Loucy (cell line): ENCODE data around the gene HCK.
"Not testable (repeated sequence)": the region's sequence is repeated elsewhere in the genome, so short reads cannot be mapped to it uniquely, and the experiment has no call there.

Experiments used
- H2AFZ ChIP-seq: fragments of 200-600 bp; sonication (generic); 2 replicates; pipeline ENCODE4 v1.6.0; 2016; ENCODE audit warnings: antibody characterized with exemption, mild to moderate bottlenecking, low read length, moderate library complexity
- H3F3A ChIP-seq: fragments of 200-600 bp; 2 replicates; pipeline ENCODE4 v1.6.0; 2016; ENCODE audit warnings: antibody characterized with exemption, low read depth, mild to moderate bottlenecking
- H3K27me3 ChIP-seq: fragments of 200-600 bp; sonication (generic); 2 replicates; pipeline ENCODE4 v1.6.1; 2014; ENCODE audit warnings: low read length, mild to moderate bottlenecking; ENCODE audit not compliant: insufficient read depth, poor library complexity, severe bottlenecking
- H3K36me3 ChIP-seq: fragments of 200-600 bp; sonication (generic); 2 replicates; pipeline ENCODE4 v1.6.1; 2016; ENCODE audit warnings: low read length; ENCODE audit not compliant: insufficient read depth
- H3K4me1 ChIP-seq: fragments of 200-600 bp; sonication (generic); 2 replicates; pipeline ENCODE4 v1.5.1; 2014; ENCODE audit warnings: low read length, mild to moderate bottlenecking; ENCODE audit not compliant: insufficient read depth, poor library complexity, severe bottlenecking
- H3K4me2 ChIP-seq: fragments of 200-600 bp; sonication (generic); 2 replicates; pipeline ENCODE4 v1.6.0; 2014; ENCODE audit warnings: antibody characterized with exemption, low read length, low read depth, mild to moderate bottlenecking; ENCODE audit not compliant: poor library complexity, severe bottlenecking
- H3K4me3 ChIP-seq: fragments of 200-600 bp; sonication (generic); 2 replicates; pipeline ENCODE4 v1.5.1; 2014; ENCODE audit warnings: low read length, mild to moderate bottlenecking, mixed read lengths; ENCODE audit not compliant: poor library complexity, severe bottlenecking
- H3K79me2 ChIP-seq: fragments of 200-600 bp; sonication (generic); 2 replicates; pipeline ENCODE4 v1.6.1; 2014; ENCODE audit warnings: low read length; ENCODE audit not compliant: insufficient read depth
- H3K9ac ChIP-seq: fragments of 200-600 bp; sonication (generic); 2 replicates; pipeline ENCODE4 v1.6.0; 2014; ENCODE audit warnings: mild to moderate bottlenecking, low read depth, low read length, moderate library complexity; ENCODE audit not compliant: poor library complexity, severe bottlenecking
- H3K9me2 ChIP-seq: fragments of 200-600 bp; sonication (generic); replicated peaks from 2 replicates; pipeline ENCODE4 v1.6.1; 2016; ENCODE audit warnings: low read depth, low read length, mixed read lengths
- H3K9me3 ChIP-seq: fragments of 200-600 bp; sonication (generic); 2 replicates; pipeline ENCODE4 v1.6.1; 2014; ENCODE audit warnings: mild to moderate bottlenecking, antibody characterized with exemption, low read length, low read depth; ENCODE audit not compliant: insufficient read depth
- H4K20me1 ChIP-seq: fragments of 200-600 bp; sonication (generic); 2 replicates; pipeline ENCODE4 v1.6.0; 2014; ENCODE audit warnings: antibody characterized with exemption, low read length, mild to moderate bottlenecking; ENCODE audit not compliant: insufficient read depth, poor library complexity, severe bottlenecking
- CTCF ChIP-seq: fragments of 200-600 bp; sonication (generic); conservative IDR thresholded peaks from 2 replicates; pipeline ENCODE4 v1.5.1; 2014; ENCODE audit warnings: mild to moderate bottlenecking, antibody characterized with exemption, low read length
- EZH2phosphoT487 ChIP-seq: fragments of 200-600 bp; IDR thresholded peaks from 2 replicates; pipeline ENCODE4 v1.6.1; 2018; ENCODE audit warnings: antibody characterized with exemption, mild to moderate bottlenecking, moderate library complexity, borderline replicate concordance

HCK gene

GRCh38 chr20:32119734-32120133, 67.7 kb downstream of the HCK start:
- Histone ChIP-seq H3K36me3 (no peaks in the 10 kb centered on the region), H2AFZ (no peak overlapping the region), H3K27me3 (no peaks in the 10 kb centered on the region), H3K79me2 (peaks cover 47% of the 10 kb centered on the region), H3K9me2 (no peaks in the 10 kb centered on the region), H3K4me1 (peaks cover 4% of the 10 kb centered on the region), H3K4me2 (no peak overlapping the region), H4K20me1 (peaks cover 17% of the 10 kb centered on the region), H3K4me3 (no peak overlapping the region), H3F3A (no peaks in the 10 kb centered on the region), H3K9ac (no peak overlapping the region), H3K9me3 (no peaks in the 10 kb centered on the region)
- TF ChIP-seq CTCF (no peak), EZH2phosphoT487 (no peak)

- not testable (repeated sequence) for H3K9me2 ChIP-seq, H3K9me3 ChIP-seq, H3K4me1 ChIP-seq, H3K4me3 ChIP-seq, H3F3A ChIP-seq, H3K4me2 ChIP-seq, H3K36me3 ChIP-seq, H3K27me3 ChIP-seq, H4K20me1 ChIP-seq, H2AFZ ChIP-seq, H3K9ac ChIP-seq
- H3K79me2 ChIP-seq, result peaks cover 34% of the 10 kb centered on the region; the same call in 1 of the 2 replicates
Measured at GRCh38 chr20:32121908-32122307, 69.9 kb downstream of the HCK start.

GRCh38 chr20:32123088-32123487, 71.0 kb downstream of the HCK start:
- Histone ChIP-seq H3K9ac (no peak overlapping the region), H3K9me3 (no peaks in the 10 kb centered on the region), H2AFZ (no peak overlapping the region), H3K9me2 (no peaks in the 10 kb centered on the region), H3K4me3 (no peak overlapping the region), H3K36me3 (no peaks in the 10 kb centered on the region), H3K27me3 (no peaks in the 10 kb centered on the region), H3K4me2 (no peak overlapping the region), H3K79me2 (peaks cover 24% of the 10 kb centered on the region; the same call in 1 of the 2 replicates), H3F3A (no peaks in the 10 kb centered on the region), H3K4me1 (no peaks in the 10 kb centered on the region), H4K20me1 (peaks cover 2% of the 10 kb centered on the region)
- no peak for TF ChIP-seq CTCF
- no peak for TF ChIP-seq EZH2phosphoT487

- H3K4me1 ChIP-seq, result no peaks in the 10 kb centered on the region
- H3K79me2 ChIP-seq, result peaks cover 21% of the 10 kb centered on the region
- H3K4me3 ChIP-seq, result no peak overlapping the region
- no peaks in the 10 kb centered on the region for H3K9me3 ChIP-seq
- H3K36me3 ChIP-seq, result no peaks in the 10 kb centered on the region
- no peaks in the 10 kb centered on the region for H3K9me2 ChIP-seq
- H3K27me3 ChIP-seq, result no peaks in the 10 kb centered on the region
- TF ChIP-seq EZH2phosphoT487, result no peak
- no peak for TF ChIP-seq CTCF
- no peak overlapping the region for H3K9ac ChIP-seq
- no peak overlapping the region for H3K4me2 ChIP-seq
- no peaks in the 10 kb centered on the region for H3F3A ChIP-seq
- H4K20me1 ChIP-seq, result peaks cover 3% of the 10 kb centered on the region
- no peak overlapping the region for H2AFZ ChIP-seq
Measured at GRCh38 chr20:32124916-32125454, 72.9 kb downstream of the HCK start.
